Measurements from ENCODE around the gene VTA1.
"Not testable (repeated sequence)": the region's sequence is repeated elsewhere in the genome, so short reads cannot be mapped to it uniquely, and the experiment has no call there.

Gene VTA1, protein sequence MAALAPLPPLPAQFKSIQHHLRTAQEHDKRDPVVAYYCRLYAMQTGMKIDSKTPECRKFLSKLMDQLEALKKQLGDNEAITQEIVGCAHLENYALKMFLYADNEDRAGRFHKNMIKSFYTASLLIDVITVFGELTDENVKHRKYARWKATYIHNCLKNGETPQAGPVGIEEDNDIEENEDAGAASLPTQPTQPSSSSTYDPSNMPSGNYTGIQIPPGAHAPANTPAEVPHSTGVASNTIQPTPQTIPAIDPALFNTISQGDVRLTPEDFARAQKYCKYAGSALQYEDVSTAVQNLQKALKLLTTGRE

DNA sequence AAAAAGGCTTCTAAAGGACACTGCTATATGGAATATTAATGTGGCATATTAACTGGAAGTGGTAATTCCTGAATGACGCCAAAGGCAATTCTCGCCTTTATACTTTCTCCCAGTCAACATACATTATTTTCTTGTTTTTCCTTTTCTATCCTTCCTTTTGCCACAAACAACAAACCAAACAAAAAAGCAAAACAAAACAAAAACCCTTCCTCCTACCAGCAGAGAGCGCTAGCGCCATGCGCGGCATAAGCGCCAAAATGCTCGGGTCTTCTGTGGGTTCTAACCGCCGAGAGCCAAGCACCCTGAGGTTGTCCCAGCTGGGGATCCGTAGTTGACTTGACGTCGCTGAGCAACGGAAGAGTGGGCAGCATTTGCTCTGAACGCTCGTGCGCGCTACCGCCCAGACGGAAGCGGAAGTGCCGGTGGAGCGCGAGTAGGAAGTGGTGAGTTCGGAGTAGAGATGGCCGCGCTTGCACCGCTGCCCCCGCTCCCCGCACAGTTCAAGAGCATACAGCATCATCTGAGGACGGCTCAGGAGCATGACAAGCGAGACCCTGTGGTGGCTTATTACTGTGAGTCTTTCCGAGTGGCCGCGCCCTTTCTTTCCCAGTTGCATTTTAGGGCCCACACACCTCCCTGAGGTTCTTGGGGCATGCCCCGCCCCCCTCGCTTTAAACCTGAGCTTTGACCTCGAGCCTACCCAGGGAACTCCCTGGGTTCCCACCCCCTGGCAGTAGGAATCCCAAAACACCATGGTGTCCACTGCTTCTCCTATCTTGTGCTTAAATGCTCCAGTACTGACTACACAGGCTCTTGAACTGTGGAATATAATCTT is at the start of gene VTA1, which contains the start of gene NMBR:
Gene VTA1 (plus strand): TSS at position 436 of the 835 bp plus-strand sequence. CDS start 25 bp downstream, at position 461.
Gene NMBR (minus strand): TSS at position 295 of the 835 bp plus-strand sequence. CDS start 58,464 bp downstream, outside the sequence.
- DNase-seq: peak; percentile 92 to 96

DNA sequence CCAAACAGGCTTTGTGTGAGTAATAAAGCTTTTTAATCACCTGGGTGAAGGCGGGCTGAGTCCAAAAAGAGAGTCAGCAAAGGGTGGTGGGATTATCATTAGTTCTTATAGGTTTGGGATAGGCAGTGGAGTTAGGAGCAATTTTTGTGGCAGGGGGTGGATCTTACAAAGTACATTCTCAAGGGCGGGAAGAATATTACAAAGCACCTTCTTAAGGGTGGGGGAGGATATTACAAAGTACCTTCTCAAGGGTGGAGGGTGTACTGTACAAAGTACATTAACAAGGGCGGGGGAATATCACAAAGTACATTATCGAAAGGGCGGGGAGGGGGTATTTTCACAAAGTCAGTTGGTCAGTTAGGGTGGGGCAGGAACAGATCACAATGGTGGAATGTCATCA is 42.2 kb upstream of the VTA1 start:
- not testable (repeated sequence) for DNase-seq

DNA sequence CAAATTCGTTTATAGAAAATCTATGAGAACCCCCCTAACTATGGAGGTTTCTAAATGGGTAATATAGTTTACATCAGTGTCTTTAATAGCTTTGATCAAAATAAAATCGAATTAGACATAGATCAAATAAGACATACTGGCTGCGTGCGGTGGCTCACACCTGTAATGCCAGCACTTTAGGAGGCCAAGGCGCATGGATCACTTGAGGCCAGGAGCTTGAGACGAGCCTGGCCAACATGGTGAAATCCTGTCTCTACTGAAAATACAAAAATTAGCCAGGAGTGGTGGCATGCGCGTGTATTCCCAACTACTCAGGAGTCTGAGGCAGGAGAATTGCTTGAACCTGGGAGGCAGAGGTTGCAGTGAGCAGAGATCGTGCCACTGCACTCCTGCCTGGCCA is 36.2 kb upstream of the VTA1 start:
- DNase-seq: not testable (repeated sequence)

DNA sequence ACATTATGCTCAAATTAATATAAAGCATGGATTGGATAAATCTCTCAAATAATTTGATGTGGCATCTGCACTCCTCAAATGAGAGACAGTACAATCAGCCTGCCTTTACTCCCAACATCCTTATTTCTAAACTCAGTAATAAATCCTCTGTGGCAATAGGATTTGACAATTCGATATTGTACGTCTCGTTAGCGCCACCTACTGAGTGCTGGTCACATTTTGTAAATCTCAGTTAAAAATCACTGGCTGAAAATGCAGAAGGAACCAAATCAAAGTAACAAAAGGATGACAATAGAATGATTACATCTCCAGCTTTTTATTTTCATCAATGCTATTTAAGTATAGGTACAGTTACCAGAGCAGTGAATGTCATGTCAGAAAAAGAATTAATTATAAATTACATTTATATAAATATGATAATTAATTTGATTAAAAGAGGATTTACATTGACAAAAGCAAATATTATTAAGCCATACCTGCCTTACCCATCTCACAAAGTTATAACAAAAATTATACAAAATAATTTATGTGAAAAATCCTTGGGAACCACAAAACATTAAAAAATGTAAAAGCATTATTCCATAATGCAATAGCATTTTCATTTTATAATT is 34.5 kb upstream of the VTA1 start:
- peak; percentile 18 to 25 for DNase-seq

DNA sequence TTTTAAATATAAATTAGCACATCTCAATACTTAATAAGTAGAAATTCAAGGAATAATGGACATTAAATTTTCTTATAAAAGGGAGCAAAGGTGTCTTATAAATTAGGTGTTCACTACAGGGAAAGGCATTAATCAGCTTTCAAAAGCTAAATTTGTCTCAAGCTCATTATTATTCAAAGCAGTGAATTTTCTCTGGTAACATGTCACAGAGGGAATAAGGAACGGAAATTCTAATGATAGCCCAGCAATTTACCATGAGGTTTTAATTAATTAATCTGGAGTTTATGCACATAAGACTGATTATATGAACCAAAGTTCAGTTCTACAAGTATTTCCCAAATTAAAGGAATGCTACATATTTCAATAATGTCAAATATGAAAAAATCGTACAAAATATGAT is 29.7 kb upstream of the VTA1 start:
- no peak for DNase-seq

DNA sequence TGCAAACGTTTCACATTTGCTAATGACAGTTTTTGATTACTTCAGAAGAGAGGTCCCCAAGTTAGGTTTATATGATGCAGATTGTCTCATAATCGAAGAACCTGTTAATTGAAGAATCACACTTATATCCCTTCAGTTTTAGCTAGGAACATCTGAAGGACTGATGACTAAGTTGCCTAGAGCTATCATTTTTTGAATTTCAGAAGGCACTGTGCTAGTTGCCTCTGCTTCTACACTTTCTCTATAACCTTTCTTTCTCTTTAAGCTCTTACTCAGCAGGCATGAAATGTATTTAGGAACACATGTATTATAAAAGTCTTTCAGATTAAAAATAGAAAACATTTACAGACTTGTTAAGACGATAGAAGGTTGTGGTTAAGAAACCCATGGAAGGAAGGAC is 28.7 kb upstream of the VTA1 start:
- no peak for DNase-seq

DNA sequence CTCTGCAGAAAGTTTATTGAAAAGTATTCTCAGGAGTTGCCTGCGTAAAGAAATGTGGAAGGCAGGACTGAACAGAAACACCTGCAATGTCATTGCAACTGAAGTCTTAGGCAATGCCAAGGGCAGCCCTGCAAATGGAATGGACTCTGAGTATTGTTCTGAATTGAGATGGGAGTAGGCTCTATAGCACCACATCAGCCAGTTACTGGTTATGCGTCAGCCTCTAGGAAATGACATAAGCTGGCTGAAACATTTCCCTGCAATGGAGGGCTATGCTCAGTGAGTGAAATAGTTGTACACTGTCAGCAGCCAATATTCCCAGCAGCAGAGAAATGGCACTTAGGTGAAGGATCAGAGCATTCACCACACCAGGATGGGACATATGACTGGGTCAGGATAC is 28.1 kb upstream of the VTA1 start:
- DNase-seq: no peak

DNA sequence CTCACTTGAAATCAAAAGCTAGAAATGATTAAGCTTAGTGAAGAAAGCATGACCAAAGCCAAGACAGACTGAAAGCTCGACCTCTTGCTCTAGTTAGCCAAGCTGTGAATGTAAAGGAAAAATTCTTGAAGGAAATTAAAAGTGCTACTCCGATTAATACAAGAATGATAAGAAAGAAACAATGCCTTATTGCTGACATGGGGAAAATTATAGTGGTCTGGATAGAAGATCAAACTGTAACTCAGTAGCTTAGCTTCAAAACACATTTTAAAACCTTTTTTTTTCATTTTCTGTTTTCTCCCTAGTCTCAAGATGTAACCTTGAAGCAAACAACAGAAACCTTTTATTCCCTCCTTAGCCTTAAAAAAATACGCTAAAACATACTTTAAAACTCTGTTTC is 25.7 kb upstream of the VTA1 start:
- no peak for DNase-seq

DNA sequence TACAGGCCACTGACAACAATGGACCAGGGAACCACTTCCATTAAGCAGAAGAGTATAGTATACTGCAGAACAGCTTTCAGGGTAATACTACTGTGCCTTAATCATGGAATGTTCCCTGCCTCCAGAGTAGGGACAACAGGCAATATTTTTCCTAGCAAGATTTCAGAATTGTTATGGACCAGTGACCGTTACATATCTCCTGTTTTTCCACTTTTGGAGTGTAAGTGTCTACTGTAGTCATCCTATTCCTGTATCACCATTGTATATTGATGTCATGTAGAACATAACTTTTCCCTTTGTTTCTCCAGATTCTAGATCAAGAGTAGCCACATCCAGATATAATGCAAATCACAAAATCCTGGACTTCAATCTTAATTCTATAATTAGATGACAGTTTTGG is 16.2 kb upstream of the VTA1 start:
- DNase-seq: no peak

DNA sequence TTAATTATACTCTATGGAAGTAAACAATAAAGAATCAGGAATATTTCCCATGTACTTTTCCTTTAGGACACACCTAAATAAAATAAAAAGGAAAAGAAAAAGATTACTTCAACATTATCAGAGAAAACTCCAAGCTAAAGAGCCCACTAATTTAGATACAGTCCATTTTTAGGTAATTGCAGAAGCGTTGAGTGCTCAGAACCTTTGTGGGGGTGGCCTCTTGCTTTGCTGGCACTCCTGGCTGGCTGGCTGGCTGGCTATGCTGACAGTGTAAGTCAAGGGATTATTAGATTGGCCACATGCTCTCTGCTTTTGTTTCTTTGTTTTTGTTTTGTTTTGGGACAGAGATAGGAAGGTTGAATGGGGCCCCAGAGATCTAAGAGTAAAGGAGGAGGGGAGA is 14.4 kb upstream of the VTA1 start, which contains the start of gene GJE1:
Gene GJE1 (plus strand): TSS at position 301 of the 400 bp plus-strand sequence. CDS start 234 bp downstream, outside the sequence.
- DNase-seq: no peak

DNA sequence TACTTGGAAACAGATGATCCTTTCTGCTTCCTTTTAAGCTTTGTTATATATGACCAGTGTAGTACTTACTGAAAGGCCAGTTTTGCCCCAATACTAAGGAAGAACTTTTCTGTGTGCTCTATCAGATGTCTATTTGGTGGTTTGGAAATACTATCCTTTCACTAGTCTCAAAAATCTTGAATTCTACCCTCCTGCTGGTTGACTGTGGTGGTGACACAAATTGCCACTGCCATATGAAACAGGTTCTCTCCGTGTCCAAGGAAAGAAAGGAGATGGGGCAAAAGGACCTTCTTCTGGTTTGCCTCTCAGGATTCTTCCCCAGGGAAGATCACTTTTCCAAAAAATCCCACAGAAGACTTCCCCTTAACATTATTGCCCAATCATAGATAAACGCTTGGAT is 8.2 kb upstream of the VTA1 start:
- no peak for DNase-seq

DNA sequence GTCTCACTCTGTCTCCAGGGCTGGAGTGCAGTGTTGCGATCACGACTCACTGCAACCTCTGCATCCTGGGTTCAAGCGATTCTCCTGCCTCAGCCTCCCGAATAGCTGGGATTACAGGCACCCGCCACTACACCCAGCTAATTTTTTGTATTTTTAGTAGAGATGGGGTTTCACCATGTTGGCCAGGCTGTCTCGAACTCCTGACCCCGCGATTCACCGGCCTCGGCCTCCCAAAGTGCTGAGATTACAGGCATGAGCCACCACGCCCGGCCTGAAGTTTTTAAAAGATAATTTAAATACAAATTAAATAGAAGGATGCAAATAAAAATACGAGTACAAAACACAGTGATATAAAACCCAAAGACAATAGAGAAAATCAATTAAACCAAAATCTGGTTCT is 5.5 kb upstream of the VTA1 start:
- not testable (repeated sequence) for DNase-seq

DNA sequence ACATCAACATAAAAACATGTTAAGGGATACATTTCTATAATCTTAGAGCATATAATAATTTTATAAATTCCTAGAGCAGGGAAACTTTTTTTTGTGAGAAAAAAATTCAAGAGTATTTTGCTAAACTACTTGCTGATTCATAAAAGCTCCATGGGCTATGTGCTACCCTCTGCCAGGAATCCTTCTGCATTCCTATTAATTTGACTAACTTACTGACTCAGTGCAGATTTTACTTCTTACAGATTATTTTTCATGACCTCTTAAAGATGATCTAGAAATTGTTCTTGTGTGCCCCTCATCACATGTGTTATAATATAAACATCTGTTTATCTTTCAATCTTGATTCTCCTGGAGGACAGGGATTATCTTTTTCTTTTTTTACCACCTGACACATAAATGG is 5.7 kb downstream of the VTA1 start:
- DNase-seq: no peak

DNA sequence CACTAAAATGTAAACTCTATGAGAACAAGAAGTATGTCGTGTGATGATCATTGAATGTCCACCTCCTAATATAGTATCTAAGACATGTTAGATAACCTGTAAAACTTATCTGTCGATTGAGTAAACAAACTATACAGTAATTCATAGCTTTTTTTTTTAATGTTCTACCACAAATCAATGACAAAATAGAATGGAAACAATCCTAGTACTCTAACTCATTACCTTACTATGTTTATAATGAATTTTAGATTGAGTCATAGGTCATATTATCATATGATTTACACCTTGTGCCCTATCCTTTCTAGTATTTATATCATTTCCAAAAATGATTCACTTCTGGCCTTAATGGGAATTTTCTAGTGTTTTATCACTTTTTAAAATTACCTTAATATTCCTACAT is 6.1 kb downstream of the VTA1 start:
- DNase-seq: no peak

DNA sequence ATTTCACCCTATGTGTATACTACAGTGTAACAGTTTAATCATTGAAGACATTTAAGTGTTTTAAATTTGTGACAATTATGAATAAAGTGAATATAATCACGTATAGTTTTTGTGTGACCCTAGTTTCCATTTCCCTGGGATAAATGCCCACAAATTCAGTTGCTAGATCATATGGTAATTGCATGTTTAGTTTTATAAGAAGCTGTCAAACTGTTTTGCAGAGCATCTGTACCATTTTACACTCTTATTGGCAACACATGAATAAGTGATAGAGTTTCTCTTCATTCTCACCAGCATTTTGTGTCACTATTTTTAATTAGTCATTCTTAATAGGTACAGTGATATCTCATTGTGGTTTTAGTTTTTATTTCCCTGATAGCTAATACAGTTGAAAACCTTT is 7.3 kb downstream of the VTA1 start:
- no peak for DNase-seq

DNA sequence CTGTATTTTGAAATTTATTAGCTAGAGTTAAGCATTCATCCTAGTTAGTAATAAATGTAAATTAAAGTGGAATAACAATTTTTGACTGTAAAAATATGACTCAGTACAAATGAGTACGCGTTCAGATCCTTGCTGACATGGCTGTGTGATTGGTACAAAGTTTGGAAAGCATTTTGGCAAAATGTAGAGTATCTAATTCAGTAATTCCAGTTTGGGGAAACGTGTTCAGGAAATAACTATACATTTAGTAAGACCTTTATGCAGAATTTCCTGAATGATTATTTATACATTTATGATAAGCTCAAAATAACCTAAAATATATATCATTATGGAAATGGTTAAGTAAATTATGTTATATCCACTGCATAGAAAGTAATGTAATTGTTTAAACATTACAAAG is 8.0 kb downstream of the VTA1 start:
- DNase-seq: no peak

DNA sequence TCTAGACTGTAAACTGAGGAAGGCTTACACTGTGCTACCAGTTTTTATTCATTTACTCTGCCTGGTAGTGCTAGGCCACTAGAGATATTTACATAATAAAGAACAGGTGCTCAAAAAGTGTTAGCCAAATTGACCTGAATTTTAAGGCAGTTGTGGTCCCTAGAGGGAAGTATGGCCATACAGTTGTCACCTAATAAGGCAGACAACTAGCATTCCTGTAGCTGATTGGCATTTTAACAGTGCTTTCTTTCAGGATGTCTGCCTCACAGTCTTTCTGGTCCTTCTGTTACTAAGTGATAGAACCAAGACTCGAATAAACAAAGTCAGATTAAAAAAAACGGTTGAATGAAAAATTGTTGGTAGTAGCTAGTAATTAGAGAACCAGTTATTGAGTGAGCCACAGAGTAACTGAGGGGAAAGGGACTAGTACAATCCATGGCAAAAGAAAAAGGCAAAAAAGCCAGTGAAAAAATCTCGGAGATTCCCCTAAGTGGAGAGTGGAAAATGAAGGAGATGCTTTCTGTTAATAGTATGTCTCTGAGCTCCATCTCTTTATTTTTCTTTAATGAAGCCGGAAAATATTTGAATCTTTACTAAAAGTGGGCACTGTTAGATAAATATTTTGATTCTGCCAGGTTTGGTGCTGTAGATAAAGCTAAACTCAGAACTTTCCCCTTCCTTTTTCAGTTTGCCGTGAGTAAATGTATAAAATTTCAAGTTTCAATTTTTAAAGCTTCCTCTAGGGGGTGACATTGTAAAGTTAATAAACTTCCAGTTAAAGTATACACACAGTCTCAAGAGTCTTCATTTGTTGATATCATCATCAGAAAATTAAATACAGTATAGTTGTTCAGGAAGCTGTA is 9.1 kb downstream of the VTA1 start:
- DNase-seq: no peak

DNA sequence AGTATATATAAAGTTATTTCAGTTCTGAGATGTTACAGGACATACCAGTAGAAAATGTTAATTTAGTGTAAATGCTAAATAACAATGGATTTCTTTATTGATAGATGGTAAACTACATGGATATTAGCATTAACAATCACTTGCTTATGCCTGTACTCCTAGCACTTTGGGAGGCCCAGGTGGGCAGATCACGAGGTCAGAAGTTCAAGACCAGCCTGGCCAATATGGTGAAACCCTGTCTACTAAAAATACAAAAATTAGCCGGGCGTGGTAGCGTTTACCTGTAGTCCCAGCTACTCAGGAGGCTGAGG is 9.7 kb downstream of the VTA1 start:
- not testable (repeated sequence) for DNase-seq

DNA sequence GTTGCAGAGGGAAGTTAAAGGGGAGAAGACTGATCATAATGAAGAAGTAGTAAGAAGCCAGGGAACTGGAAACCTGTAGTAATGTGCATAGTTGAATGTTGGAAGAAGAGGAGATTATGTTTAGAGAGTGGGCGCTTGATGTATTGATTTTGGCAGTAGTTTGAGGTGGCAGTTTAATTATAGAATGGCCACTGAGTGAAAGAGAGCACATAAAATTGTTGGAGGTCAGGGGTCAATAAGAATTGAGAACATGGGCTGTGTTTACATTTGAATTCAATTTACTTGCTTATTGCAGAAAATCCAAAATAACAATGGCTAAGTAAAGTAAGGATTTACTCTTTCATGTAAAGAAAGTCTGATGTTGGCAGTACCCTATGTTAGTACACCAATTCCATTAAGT is 15.7 kb downstream of the VTA1 start:
- DNase-seq: no peak

DNA sequence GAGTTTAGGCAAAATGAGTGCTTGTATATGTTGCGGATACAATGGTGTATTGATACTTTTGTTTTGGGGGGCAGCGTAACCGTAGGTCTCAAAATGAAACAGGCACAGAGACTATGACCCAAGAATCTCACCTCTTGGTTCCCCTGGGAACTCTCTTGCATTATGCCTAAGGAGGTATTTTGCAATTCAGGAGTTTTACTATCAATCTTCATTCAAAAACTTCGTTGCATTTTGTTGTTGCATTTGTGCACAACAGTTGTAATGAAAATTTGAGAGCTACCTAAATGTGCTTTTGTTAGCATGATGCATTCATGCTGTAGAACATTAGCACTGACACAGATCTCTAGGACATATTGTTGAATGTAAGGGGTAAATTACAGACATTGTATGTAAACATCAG is 18.2 kb downstream of the VTA1 start:
- DNase-seq: no peak

DNA sequence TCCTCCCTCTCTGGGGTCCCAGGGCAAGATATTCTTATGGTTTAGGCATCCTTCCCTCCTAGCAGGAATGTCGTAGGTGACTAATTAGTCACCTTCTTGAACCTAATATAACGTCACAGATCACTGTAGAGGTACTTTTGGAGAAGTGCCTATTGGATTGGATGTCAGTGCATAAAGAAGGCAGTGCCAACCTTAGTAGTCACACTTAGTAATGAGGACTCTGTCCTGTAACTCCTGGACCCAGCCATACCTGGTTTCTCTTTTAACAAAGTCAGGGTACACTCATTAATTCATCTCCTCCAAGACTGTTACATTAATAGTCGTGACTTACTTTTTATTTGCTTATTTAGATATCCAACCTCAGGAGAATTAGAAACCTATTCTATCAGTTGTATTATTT is 20.0 kb downstream of the VTA1 start:
- no peak for DNase-seq

DNA sequence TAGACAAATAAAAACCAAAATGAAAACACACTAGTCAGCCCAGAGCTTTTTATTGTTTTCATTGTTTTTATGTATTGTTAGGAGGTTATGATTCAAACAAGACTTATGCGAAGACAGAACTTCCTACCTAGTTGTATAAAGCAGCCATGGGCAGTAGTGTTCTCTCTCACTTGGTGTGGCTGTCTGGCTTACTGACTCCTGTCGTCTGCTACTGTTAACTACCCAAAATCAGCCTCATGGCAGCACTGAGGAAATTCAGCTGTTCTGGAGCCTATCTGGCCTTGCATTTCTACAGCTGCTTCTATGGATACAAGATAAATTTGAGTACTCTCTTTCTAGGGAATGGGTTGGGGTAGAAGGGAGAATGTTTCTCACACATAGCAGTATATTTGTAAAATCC is 20.4 kb downstream of the VTA1 start:
- no peak for DNase-seq

DNA sequence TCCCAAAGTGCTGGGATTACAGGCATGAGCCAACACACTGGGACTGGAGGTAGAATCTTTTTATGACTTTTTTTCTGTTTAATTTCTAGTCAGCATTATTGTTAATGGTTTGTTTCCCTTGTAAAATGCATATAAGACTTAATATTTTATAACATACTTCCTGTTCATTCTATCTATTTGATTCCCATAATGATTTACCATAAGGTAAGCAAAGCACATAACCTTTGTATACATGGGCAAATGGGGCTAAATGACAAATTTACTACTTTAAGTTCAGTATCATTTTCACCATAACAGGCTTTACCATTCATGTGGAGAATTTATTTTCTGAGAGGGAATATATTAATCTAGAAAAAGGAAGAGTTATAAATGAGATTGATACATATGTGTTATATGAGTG is 24.3 kb downstream of the VTA1 start:
- DNase-seq: no peak

Measured in NCI-H187 (cell line).